Neural cell (in vitro differentiated cells): ENCODE results near the gene ANXA10. TPM values are rescaled to one million over a fixed set of nuclear protein-coding genes. Genes with fewer than 3 reads are reported as not detected.

Source experiments
- H2AFZ ChIP-seq: fragments of 200-600, 300-800 bp; sonication (generic), shearing (Covaris generic); 2 replicates; pipeline ENCODE4 v1.6.0; 2014; ENCODE audit warnings: low read depth, mild to moderate bottlenecking, antibody characterized with exemption, low read length, moderate library complexity
- H3F3A ChIP-seq: fragments of 200-600 bp; shearing (Covaris generic); 2 replicates; pipeline ENCODE4 v1.6.1; 2016; ENCODE audit warnings: mild to moderate bottlenecking, moderate library complexity, mixed read lengths, antibody characterized with exemption, low read length; ENCODE audit not compliant: insufficient read depth, poor library complexity, severe bottlenecking
- H3K27ac ChIP-seq: fragments of 200-600, 300-800 bp; sonication (generic), shearing (Covaris generic); 2 replicates; pipeline ENCODE4 v1.5.1; 2014; ENCODE audit warnings: mild to moderate bottlenecking, low read length, moderate library complexity
- H3K27me3 ChIP-seq: fragments of 300-800, 200-600 bp; sonication (generic), shearing (Covaris generic); 2 replicates; pipeline ENCODE4 v1.6.0; 2014; ENCODE audit warnings: mild to moderate bottlenecking, low read depth, low read length, moderate library complexity; ENCODE audit not compliant: insufficient read depth
- H3K36me3 ChIP-seq: fragments of 300-800, 200-600 bp; sonication (generic), shearing (Covaris generic); 2 replicates; pipeline ENCODE4 v1.5.1; 2014; ENCODE audit warnings: mild to moderate bottlenecking, antibody characterized with exemption, low read length, moderate library complexity; ENCODE audit not compliant: insufficient read depth
- H3K4me2 ChIP-seq: fragments of 300-800, 200-600 bp; sonication (generic), shearing (Covaris generic); 2 replicates; pipeline ENCODE4 v1.6.0; 2014; ENCODE audit warnings: mild to moderate bottlenecking, low read length
- H3K4me3 ChIP-seq: fragments of 300-800, 200-600 bp; sonication (generic), shearing (Covaris generic); 2 replicates; pipeline ENCODE4 v1.5.1; 2014; ENCODE audit warnings: mild to moderate bottlenecking, low read length, moderate library complexity
- H3K79me2 ChIP-seq: fragments of 200-600 bp; shearing (Covaris generic); replicated peaks from 2 replicates; pipeline ENCODE4 v1.6.0; 2014; ENCODE audit warnings: mild to moderate bottlenecking, low read length, moderate library complexity; ENCODE audit not compliant: insufficient read depth
- H3K9ac ChIP-seq: fragments of 300-800, 200-600 bp; sonication (generic), shearing (Covaris generic); 2 replicates; pipeline ENCODE4 v1.6.1; 2016; ENCODE audit warnings: mild to moderate bottlenecking, low read length, mixed read lengths
- H3K9me2 ChIP-seq: fragments of 200-600 bp; shearing (Covaris generic); 2 replicates; pipeline ENCODE4 v1.6.1; 2016; ENCODE audit warnings: mild to moderate bottlenecking, low read length, mixed read lengths; ENCODE audit not compliant: insufficient read depth
- H3K9me3 ChIP-seq: fragments of 200-600, 300-800 bp; sonication (generic), shearing (Covaris generic); 2 replicates; pipeline ENCODE4 v1.6.1; 2016; ENCODE audit warnings: mild to moderate bottlenecking, mixed run types, low read length, moderate library complexity, mixed read lengths
- H4K20me1 ChIP-seq: fragments of 200-600 bp; shearing (Covaris generic); 2 replicates; pipeline ENCODE4 v1.6.1; 2016; ENCODE audit warnings: mild to moderate bottlenecking, mixed run types; ENCODE audit not compliant: insufficient read depth
- CTCF ChIP-seq: fragments of 450-650 bp; IDR thresholded peaks from 2 replicates; pipeline ENCODE4 v1.5.1; 2014; ENCODE audit warnings: antibody characterized with exemption, mild to moderate bottlenecking, moderate library complexity; ENCODE audit not compliant: poor library complexity, severe bottlenecking
- EP300 ChIP-seq: fragments of 450-650 bp; conservative IDR thresholded peaks from 2 replicates; pipeline ENCODE4 v1.6.1; 2014; ENCODE audit warnings: antibody characterized with exemption, mild to moderate bottlenecking, moderate library complexity; ENCODE audit not compliant: poor library complexity, severe bottlenecking
- EZH2 ChIP-seq: fragments of 200-600, 300-800 bp; shearing (Covaris generic), sonication (generic); IDR thresholded peaks from 2 replicates; pipeline ENCODE4 v1.6.1; 2014; ENCODE audit warnings: antibody characterized with exemption, low read length, borderline replicate concordance, mild to moderate bottlenecking; ENCODE audit not compliant: insufficient read depth, poor library complexity, severe bottlenecking
- MXI1 ChIP-seq: fragments of 450-650 bp; conservative IDR thresholded peaks from 2 replicates; pipeline ENCODE4 v1.6.1; 2014; ENCODE audit warnings: antibody characterized with exemption, mild to moderate bottlenecking; ENCODE audit not compliant: poor library complexity, severe bottlenecking
- POLR2AphosphoS5 ChIP-seq: IDR thresholded peaks from 2 replicates; pipeline ENCODE4 v1.6.1; 2012
- RAD21 ChIP-seq: fragments of 450-650 bp; conservative IDR thresholded peaks from 2 replicates; pipeline ENCODE4 v1.6.1; 2014; ENCODE audit warnings: antibody characterized with exemption, mild to moderate bottlenecking, moderate library complexity
- REST ChIP-seq: IDR thresholded peaks from 2 replicates; pipeline ENCODE4 v1.6.1; 2012; ENCODE audit warnings: borderline replicate concordance
- SMC3 ChIP-seq: fragments of 450-650 bp; conservative IDR thresholded peaks from 2 replicates; pipeline ENCODE4 v1.6.1; 2014; ENCODE audit warnings: antibody characterized with exemption, mild to moderate bottlenecking, moderate library complexity; ENCODE audit not compliant: poor library complexity
- TAF1 ChIP-seq: IDR thresholded peaks from 2 replicates; pipeline ENCODE4 v1.6.1; 2012; ENCODE audit warnings: low read depth
- polyA plus RNA-seq: library from polyadenylated mRNA; depleted of rRNA; stranded (reverse); fragments of >200 nt; gene quantifications from 2 replicates; pipeline ENCODE4 v1.2.3, GENCODE V29; 2014

ANXA10 gene
- polyA plus RNA-seq, 1 donor from 2014 or later = not detected

- Histone ChIP-seq H4K20me1 (no peaks in the 10 kb centered on the region), H3K9me3 (no peaks in the 10 kb centered on the region), H3K27ac (no peak overlapping the region), H3F3A (no peaks in the 10 kb centered on the region), H2AFZ (no peak overlapping the region), H3K4me2 (no peak overlapping the region), H3K36me3 (no peaks in the 10 kb centered on the region), H3K9me2 (no peaks in the 10 kb centered on the region), H3K4me3 (no peak overlapping the region), H3K27me3 (no peaks in the 10 kb centered on the region), H3K79me2 (no peaks in the 10 kb centered on the region), H3K9ac (no peak overlapping the region)
- TF ChIP-seq POLR2AphosphoS5 = no peak
- TF ChIP-seq EZH2 = no peak
- TF ChIP-seq CTCF = peak; percentile 83
- no peak for TF ChIP-seq EP300
- TF ChIP-seq SMC3 = peak; percentile 80
- peak; percentile 80 for TF ChIP-seq RAD21
- no peak for TF ChIP-seq TAF1
- no peak for TF ChIP-seq REST
- TF ChIP-seq MXI1 = no peak
Observed at GRCh38 chr4:168153596-168154440, 61.5 kb downstream of the ANXA10 start.

- Histone ChIP-seq H3K9me2 (no peaks in the 10 kb centered on the region), H3F3A (no peaks in the 10 kb centered on the region), H4K20me1 (no peaks in the 10 kb centered on the region), H3K79me2 (no peaks in the 10 kb centered on the region), H3K36me3 (no peaks in the 10 kb centered on the region), H3K27me3 (no peaks in the 10 kb centered on the region), H3K4me2 (no peak overlapping the region), H2AFZ (no peak overlapping the region), H3K9ac (no peak overlapping the region), H3K4me3 (no peak overlapping the region), H3K9me3 (no peaks in the 10 kb centered on the region), H3K27ac (no peak overlapping the region)
- TF ChIP-seq CTCF (no peak), EP300 (no peak), TAF1 (no peak), RAD21 (no peak), POLR2AphosphoS5 (no peak), EZH2 (no peak), SMC3 (no peak)
Observed at GRCh38 chr4:168154546-168155277, 62.4 kb downstream of the ANXA10 start.
